Peyer's patch (tissue), 4 donors: ENCODE results near the gene TMEM135. TPM values are rescaled to one million over a fixed set of nuclear protein-coding genes. Genes with fewer than 3 reads are reported as not detected.

Experiments used
- DNase-seq, 3 donors: peaks; one replicate each; pipeline ENCODE4 v3.0.0-alpha.2; 2017 to 2019
- H3K27ac ChIP-seq, 4 donors: fragments of 200-600 bp; sonication (generic); one replicate each; pipeline ENCODE4 v1.5.1; 2016 to 2019
- H3K27me3 ChIP-seq, 2 donors: fragments of 200-600 bp; sonication (generic); one replicate each; pipeline ENCODE4 v1.5.1; 2019
- H3K36me3 ChIP-seq, 3 donors: fragments of 200-600 bp; sonication (generic); one replicate each; pipeline ENCODE4 v1.5.1; 2016 to 2019
- H3K4me1 ChIP-seq, 4 donors: fragments of 200-600 bp; sonication (generic); one replicate each; pipeline ENCODE4 v1.5.1; 2016 to 2019
- H3K4me3 ChIP-seq, 4 donors: fragments of 200-600 bp; sonication (generic); 1 replicate in 3 of 4; 2 replicates in 1 of 4; pipeline ENCODE4 v1.5.1; 2016 to 2019; ENCODE audit warnings: mild to moderate bottlenecking in 1 of 4
- H3K9me3 ChIP-seq, 4 donors: fragments of 200-600 bp; sonication (generic); one replicate each; pipeline ENCODE4 v1.5.1; 2016 to 2019; ENCODE audit warnings: mild to moderate bottlenecking in 1 of 4
- POLR2A ChIP-seq, 2 donors: fragments of 450-650 bp; IDR thresholded peaks; one replicate each; pipeline ENCODE4 v1.5.1; 2017; ENCODE audit warnings: antibody characterized with exemption in 2 of 2, mild to moderate bottlenecking in 2 of 2, moderate library complexity in 2 of 2
- total RNA-seq, 4 donors: library from RNA; depleted of rRNA; stranded (reverse); fragments of >200 nt; gene quantifications; one replicate each; pipeline ENCODE4 v1.1.0, GENCODE V29; 2016
- TF ChIP-seq, protein P1 (sequence below), 6 experiments: fragments of 450-650 bp in 4 of 6; fragments of 200-600 bp in 2 of 6; sonication (generic) in 1 of 6; IDR thresholded peaks; one replicate each; pipeline ENCODE4 v1.5.1; 2017 to 2019; ENCODE audit warnings: antibody characterized with exemption in 6 of 6, mild to moderate bottlenecking in 3 of 6, moderate library complexity in 1 of 6

The TMEM135 gene
- total RNA-seq, 4 donors from 2014 or later: 23.1 to 58.2 (median 40.1) TPM

- no peaks in the 10 kb centered on the region for H3K9me3 ChIP-seq
- no peaks in the 10 kb centered on the region for H3K27me3 ChIP-seq
- no peak overlapping the region for H3K27ac ChIP-seq
- H3K4me1 ChIP-seq: no peaks in the 10 kb centered on the region
- H3K4me3 ChIP-seq: no peak overlapping the region
- TF ChIP-seq POLR2A (IDR thresholded peaks at IDR 0.05): no peak
- TF ChIP-seq, protein P1, sequence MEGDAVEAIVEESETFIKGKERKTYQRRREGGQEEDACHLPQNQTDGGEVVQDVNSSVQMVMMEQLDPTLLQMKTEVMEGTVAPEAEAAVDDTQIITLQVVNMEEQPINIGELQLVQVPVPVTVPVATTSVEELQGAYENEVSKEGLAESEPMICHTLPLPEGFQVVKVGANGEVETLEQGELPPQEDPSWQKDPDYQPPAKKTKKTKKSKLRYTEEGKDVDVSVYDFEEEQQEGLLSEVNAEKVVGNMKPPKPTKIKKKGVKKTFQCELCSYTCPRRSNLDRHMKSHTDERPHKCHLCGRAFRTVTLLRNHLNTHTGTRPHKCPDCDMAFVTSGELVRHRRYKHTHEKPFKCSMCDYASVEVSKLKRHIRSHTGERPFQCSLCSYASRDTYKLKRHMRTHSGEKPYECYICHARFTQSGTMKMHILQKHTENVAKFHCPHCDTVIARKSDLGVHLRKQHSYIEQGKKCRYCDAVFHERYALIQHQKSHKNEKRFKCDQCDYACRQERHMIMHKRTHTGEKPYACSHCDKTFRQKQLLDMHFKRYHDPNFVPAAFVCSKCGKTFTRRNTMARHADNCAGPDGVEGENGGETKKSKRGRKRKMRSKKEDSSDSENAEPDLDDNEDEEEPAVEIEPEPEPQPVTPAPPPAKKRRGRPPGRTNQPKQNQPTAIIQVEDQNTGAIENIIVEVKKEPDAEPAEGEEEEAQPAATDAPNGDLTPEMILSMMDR (IDR thresholded peaks at IDR 0.05): no peak
- H3K36me3 ChIP-seq: no peaks in the 10 kb centered on the region
- DNase-seq: no peak
Observed at GRCh38 chr11:87190071-87190470, 152.3 kb downstream of the TMEM135 start.

GRCh38 chr11:87193756-87194470 lies 156.2 kb downstream of the TMEM135 start:
- no peak overlapping the region for H3K4me3 ChIP-seq
- no peaks in the 10 kb centered on the region for H3K4me1 ChIP-seq
- no peaks in the 10 kb centered on the region for H3K27me3 ChIP-seq
- DNase-seq: no peak
- no peaks in the 10 kb centered on the region for H3K9me3 ChIP-seq
- TF ChIP-seq POLR2A (IDR thresholded peaks at IDR 0.05): no peak
- TF ChIP-seq, protein P1 (IDR thresholded peaks at IDR 0.05): no peak
- no peaks in the 10 kb centered on the region for H3K36me3 ChIP-seq
- H3K27ac ChIP-seq: no peak overlapping the region

DNA sequence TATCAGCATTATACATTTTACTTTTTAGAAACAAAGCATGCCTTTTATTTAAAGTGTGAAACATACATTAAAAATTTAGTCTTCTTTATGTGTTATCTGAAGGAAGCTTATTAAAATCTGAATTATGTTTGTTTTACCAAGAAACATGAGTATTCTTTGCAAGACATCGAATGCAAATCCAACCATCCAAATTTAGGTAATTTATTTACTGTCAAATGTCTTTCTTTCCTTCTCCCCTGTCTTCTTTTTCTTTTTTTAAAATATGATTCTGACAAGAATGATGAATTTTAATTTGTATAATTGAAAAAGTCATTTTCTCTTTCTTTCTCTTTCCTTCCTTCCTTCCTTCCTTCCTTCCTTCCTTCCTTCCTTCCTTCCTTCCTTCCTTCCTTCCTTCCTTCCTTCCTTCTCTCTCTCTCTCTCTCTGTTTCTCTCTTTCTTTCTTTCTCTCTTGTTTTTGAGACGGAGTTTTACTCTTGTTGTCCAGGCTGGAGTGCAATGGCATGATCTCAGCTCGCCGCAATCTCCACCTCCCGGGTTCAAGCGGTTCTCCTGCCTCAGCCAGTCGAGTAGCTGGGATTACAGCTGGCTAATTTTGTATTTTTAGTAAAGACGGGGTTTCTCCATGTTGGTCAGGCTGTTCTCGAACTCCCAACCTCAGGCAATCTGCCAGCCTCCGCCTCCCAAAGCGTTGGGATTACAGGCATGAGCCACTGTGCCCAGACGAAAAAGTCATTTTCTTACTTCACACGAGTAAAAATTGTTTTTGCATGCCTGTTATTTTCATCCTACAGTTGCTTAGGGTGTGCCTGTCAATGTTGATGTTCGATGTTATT lies 157.5 kb downstream of the TMEM135 start:
- no peak overlapping the region for H3K27ac ChIP-seq
- H3K36me3 ChIP-seq: no peaks in the 10 kb centered on the region
- TF ChIP-seq, protein P1 (IDR thresholded peaks at IDR 0.05): no peak
- TF ChIP-seq POLR2A (IDR thresholded peaks at IDR 0.05): no peak
- H3K4me1 ChIP-seq: no peaks in the 10 kb centered on the region
- no peak overlapping the region for H3K4me3 ChIP-seq
- no peaks in the 10 kb centered on the region for H3K9me3 ChIP-seq
- no peaks in the 10 kb centered on the region for H3K27me3 ChIP-seq
- DNase-seq: no peak

- Histone ChIP-seq H3K4me3 (no peak overlapping the region), H3K9me3 (no peaks in the 10 kb centered on the region), H3K27me3 (no peaks in the 10 kb centered on the region), H3K4me1 (no peaks in the 10 kb centered on the region), H3K27ac (no peak overlapping the region), H3K36me3 (no peaks in the 10 kb centered on the region)
- no peak for TF ChIP-seq POLR2A (IDR thresholded peaks at IDR 0.05)
- TF ChIP-seq, protein P1 (IDR thresholded peaks at IDR 0.05): no peak
- no peak for DNase-seq
Observed at GRCh38 chr11:87198266-87198881, 160.6 kb downstream of the TMEM135 start.

- DNase-seq: no peak
- Histone ChIP-seq H3K27ac (no peak overlapping the region), H3K4me1 (no peaks in the 10 kb centered on the region), H3K9me3 (no peaks in the 10 kb centered on the region), H3K27me3 (no peaks in the 10 kb centered on the region), H3K36me3 (no peaks in the 10 kb centered on the region), H3K4me3 (no peak overlapping the region)
- TF ChIP-seq POLR2A (IDR thresholded peaks at IDR 0.05): no peak
- TF ChIP-seq, protein P1 (IDR thresholded peaks at IDR 0.05): no peak
Observed at GRCh38 chr11:87201376-87201775, 163.6 kb downstream of the TMEM135 start.
